Epithelial cell of proximal tubule (primary cell): ENCODE results near the gene TMEM61. TPM values are rescaled to one million over a fixed set of nuclear protein-coding genes. Genes with fewer than 3 reads are reported as not detected.

Experiments used
- DNase-seq: peaks from one replicate; pipeline ENCODE4 v3.0.0-alpha.2; 2011; ENCODE audit warnings: low read depth
- H3K4me3 ChIP-seq: 2 replicates; pipeline ENCODE4 v1.5.1; 2011; ENCODE audit warnings: low read depth, mild to moderate bottlenecking, low read length
- CTCF ChIP-seq: conservative IDR thresholded peaks from 2 replicates; pipeline ENCODE4 v1.5.1; 2012; ENCODE audit warnings: low read depth, mild to moderate bottlenecking, low read length
- total RNA-seq: library from RNA; depleted of rRNA; stranded (reverse); fragments of >200 nt; gene quantifications from 2 replicates; pipeline ENCODE4 v1.2.3, GENCODE V29; 2015

TMEM61 gene
- total RNA-seq, 1 donor from 2014 or later: not detected

- TF ChIP-seq CTCF: no peak
- no peak for DNase-seq
- no peak overlapping the region for H3K4me3 ChIP-seq
Measured at GRCh38 chr1:54970901-54971300, 9.5 kb upstream of the TMEM61 start.

- no peak for TF ChIP-seq CTCF
- no peak for DNase-seq
- no peak overlapping the region for H3K4me3 ChIP-seq
Measured at GRCh38 chr1:54971317-54971791, 9.1 kb upstream of the TMEM61 start.

GRCh38 chr1:54972436-54972835, 8.0 kb upstream of the TMEM61 start:
- no peak for DNase-seq
- no peak overlapping the region for H3K4me3 ChIP-seq
- no peak for TF ChIP-seq CTCF

- no peak for DNase-seq
- H3K4me3 ChIP-seq: no peak overlapping the region
- TF ChIP-seq CTCF: peak; percentile 57
Measured at GRCh38 chr1:54973205-54973921, 7.1 kb upstream of the TMEM61 start.

- no peak for TF ChIP-seq CTCF
- no peak overlapping the region for H3K4me3 ChIP-seq
- DNase-seq: no peak
Measured at GRCh38 chr1:54975356-54976108, 4.9 kb upstream of the TMEM61 start.

DNA sequence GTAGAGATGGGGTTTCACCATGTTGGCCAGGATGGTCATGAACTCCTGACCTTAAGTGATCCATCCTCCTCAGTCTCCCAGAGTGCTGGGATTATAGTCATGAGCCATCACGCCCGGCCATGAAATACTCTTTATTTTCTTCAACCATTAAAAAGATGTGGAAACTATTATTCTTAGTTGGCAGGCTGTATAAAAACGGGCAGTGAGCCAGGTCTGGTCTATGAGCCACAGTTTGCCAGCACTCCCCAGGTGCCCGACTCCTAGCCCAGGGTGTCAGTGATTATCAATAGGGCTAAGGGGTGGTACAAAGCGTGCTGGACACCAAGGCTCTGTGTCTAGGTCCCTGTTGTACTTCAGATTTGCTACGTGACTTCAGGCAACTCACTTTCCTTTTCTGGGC, 3.7 kb upstream of the TMEM61 start:
- no peak overlapping the region for H3K4me3 ChIP-seq
- DNase-seq: no peak
- no peak for TF ChIP-seq CTCF
